ENCODE data around the gene KIAA1671. TPM values are rescaled to one million over a fixed set of nuclear protein-coding genes. Genes with fewer than 3 reads are reported as not detected.

The KIAA1671 gene
- total RNA-seq, 4 donors from 2014 or later = 16.2 to 35.0 (median 21.7) TPM

DNA sequence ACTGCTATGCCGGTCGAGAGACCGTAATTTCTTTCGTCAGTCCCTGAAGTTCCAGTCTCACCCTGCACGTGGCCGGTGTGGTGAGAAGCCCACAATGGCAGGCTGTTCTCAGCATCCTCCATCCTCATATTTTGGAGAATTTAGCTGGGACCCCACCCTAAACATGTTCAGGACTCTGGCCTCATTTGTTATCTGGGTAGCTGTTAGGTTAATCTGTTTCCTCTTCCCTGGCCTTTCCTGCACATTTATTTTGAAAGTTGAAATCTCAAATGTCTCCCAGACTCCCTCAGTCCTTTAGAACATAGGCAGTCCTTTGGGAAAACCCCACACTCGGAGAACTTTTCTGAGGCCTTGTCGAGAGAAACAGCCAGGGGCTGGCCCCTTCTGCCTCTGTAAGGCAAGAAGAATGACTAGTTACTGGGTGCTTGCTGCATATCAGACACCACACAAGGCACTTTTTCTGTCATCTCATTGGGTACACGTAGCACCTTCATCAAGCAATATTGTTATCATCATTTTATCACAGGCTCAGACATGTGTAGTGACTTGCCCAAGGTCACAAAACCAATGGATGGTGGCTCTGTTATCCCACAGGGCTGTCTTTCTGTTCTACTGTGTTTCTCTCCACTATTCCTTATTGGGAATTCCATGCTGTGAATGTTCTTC, 137.8 kb downstream of the KIAA1671 start:
- Histone ChIP-seq H3K4me3 (no peak overlapping the region), H3K27me3 (no peaks in the 10 kb centered on the region), H3K9me3 (no peaks in the 10 kb centered on the region), H3K27ac (peak overlapping the region in 1 of 4 donors; percentile 44), H3K4me1 (no peaks in the 10 kb centered on the region), H3K36me3 (no peaks in the 10 kb centered on the region)
- no peak for DNase-seq
- intact Hi-C loops (cut with DNase I; ENCODE audit: low total_unique reads) (no loop called here), in situ Hi-C loops (cut with MboI; ENCODE audit: low sequenced_read_pairs in 4 of 4) (no loop called here)
- ATAC-seq = no peak
- TF ChIP-seq, protein P1, sequence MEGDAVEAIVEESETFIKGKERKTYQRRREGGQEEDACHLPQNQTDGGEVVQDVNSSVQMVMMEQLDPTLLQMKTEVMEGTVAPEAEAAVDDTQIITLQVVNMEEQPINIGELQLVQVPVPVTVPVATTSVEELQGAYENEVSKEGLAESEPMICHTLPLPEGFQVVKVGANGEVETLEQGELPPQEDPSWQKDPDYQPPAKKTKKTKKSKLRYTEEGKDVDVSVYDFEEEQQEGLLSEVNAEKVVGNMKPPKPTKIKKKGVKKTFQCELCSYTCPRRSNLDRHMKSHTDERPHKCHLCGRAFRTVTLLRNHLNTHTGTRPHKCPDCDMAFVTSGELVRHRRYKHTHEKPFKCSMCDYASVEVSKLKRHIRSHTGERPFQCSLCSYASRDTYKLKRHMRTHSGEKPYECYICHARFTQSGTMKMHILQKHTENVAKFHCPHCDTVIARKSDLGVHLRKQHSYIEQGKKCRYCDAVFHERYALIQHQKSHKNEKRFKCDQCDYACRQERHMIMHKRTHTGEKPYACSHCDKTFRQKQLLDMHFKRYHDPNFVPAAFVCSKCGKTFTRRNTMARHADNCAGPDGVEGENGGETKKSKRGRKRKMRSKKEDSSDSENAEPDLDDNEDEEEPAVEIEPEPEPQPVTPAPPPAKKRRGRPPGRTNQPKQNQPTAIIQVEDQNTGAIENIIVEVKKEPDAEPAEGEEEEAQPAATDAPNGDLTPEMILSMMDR (IDR thresholded peaks at IDR 0.05 in 4 of 5, conservative IDR thresholded peaks at IDR 0.05 in 1 of 5) = no peak
- TF ChIP-seq POLR2A (IDR thresholded peaks at IDR 0.05) = no peak

GRCh38 chr22:25091458-25091857, 138.9 kb downstream of the KIAA1671 start:
- ATAC-seq (no peak), DNase-seq (no peak)
- no peak overlapping the region for H3K4me3 ChIP-seq
- H3K27ac ChIP-seq = no peak overlapping the region
- in situ Hi-C loops (cut with MboI; ENCODE audit: low sequenced_read_pairs in 4 of 4) (no loop called here), intact Hi-C loops (cut with DNase I; ENCODE audit: low total_unique reads) (no loop called here)
- no peak for TF ChIP-seq POLR2A (IDR thresholded peaks at IDR 0.05)
- TF ChIP-seq, protein P1 (IDR thresholded peaks at IDR 0.05 in 4 of 5, conservative IDR thresholded peaks at IDR 0.05 in 1 of 5) = no peak
- H3K27me3 ChIP-seq = no peaks in the 10 kb centered on the region
- H3K9me3 ChIP-seq = no peaks in the 10 kb centered on the region
- H3K4me1 ChIP-seq = no peaks in the 10 kb centered on the region
- H3K36me3 ChIP-seq = no peaks in the 10 kb centered on the region

GRCh38 chr22:25092119-25092518, 139.6 kb downstream of the KIAA1671 start:
- Histone ChIP-seq H3K4me3 (no peak overlapping the region), H3K9me3 (no peaks in the 10 kb centered on the region), H3K27ac (no peak overlapping the region), H3K27me3 (no peaks in the 10 kb centered on the region), H3K4me1 (no peaks in the 10 kb centered on the region), H3K36me3 (no peaks in the 10 kb centered on the region)
- TF ChIP-seq, protein P1 (IDR thresholded peaks at IDR 0.05 in 4 of 5, conservative IDR thresholded peaks at IDR 0.05 in 1 of 5) = no peak
- TF ChIP-seq POLR2A (IDR thresholded peaks at IDR 0.05) = no peak
- DNase-seq (no peak), ATAC-seq (no peak)
- intact Hi-C loops (cut with DNase I; ENCODE audit: low total_unique reads) (no loop called here), in situ Hi-C loops (cut with MboI; ENCODE audit: low sequenced_read_pairs in 4 of 4) (no loop called here)

GRCh38 chr22:25094579-25094978, 142.1 kb downstream of the KIAA1671 start:
- Histone ChIP-seq H3K4me1 (no peaks in the 10 kb centered on the region), H3K27me3 (no peaks in the 10 kb centered on the region), H3K4me3 (no peak overlapping the region), H3K9me3 (no peaks in the 10 kb centered on the region), H3K27ac (no peak overlapping the region), H3K36me3 (no peaks in the 10 kb centered on the region)
- in situ Hi-C loops (cut with MboI; ENCODE audit: low sequenced_read_pairs in 4 of 4) = no loop called here
- no peak for TF ChIP-seq POLR2A (IDR thresholded peaks at IDR 0.05)
- no peak for ATAC-seq
- intact Hi-C loops (cut with DNase I; ENCODE audit: low total_unique reads) = no loop called here
- no peak for DNase-seq

- no peak for TF ChIP-seq POLR2A (IDR thresholded peaks at IDR 0.05)
- TF ChIP-seq, protein P1 (IDR thresholded peaks at IDR 0.05 in 4 of 5, conservative IDR thresholded peaks at IDR 0.05 in 1 of 5) = no peak
- no peaks in the 10 kb centered on the region for H3K27me3 ChIP-seq
- in situ Hi-C loops (cut with MboI; ENCODE audit: low sequenced_read_pairs in 4 of 4) (no loop called here), intact Hi-C loops (cut with DNase I; ENCODE audit: low total_unique reads) (no loop called here)
- H3K36me3 ChIP-seq = no peaks in the 10 kb centered on the region
- H3K4me1 ChIP-seq = no peaks in the 10 kb centered on the region
- no peaks in the 10 kb centered on the region for H3K9me3 ChIP-seq
- DNase-seq (no peak), ATAC-seq (no peak)
- no peak overlapping the region for H3K4me3 ChIP-seq
- no peak overlapping the region for H3K27ac ChIP-seq
Measured at GRCh38 chr22:25095869-25096268, 143.4 kb downstream of the KIAA1671 start.
